Chondrocyte (in vitro differentiated cells): ENCODE data around the gene ZNF775. TPM values are rescaled to one million over a fixed set of nuclear protein-coding genes. Genes with fewer than 3 reads are reported as not detected.

Source experiments
- DNase-seq: peaks from one replicate; pipeline ENCODE4 v3.0.0; 2021; ENCODE audit warnings: mixed read lengths, low spot score
- H3K27ac Mint-ChIP-seq: one replicate; pipeline ENCODE4 v1.8.0; 2021; ENCODE audit warnings: mild to moderate bottlenecking, moderate library complexity, mixed read lengths; ENCODE audit not compliant: unreplicated experiment
- H3K27me3 Mint-ChIP-seq: 2 replicates; pipeline ENCODE4 v1.8.0; 2021; ENCODE audit warnings: low read depth, mixed read lengths
- H3K36me3 Mint-ChIP-seq: 2 replicates; pipeline ENCODE4 v1.8.0; 2021; ENCODE audit warnings: low read depth, mixed read lengths
- H3K4me1 Mint-ChIP-seq: 2 replicates; pipeline ENCODE4 v1.8.0; 2021; ENCODE audit warnings: low read depth, mild to moderate bottlenecking, mixed read lengths
- H3K4me3 Mint-ChIP-seq: one replicate; pipeline ENCODE4 v1.8.0; 2021; ENCODE audit warnings: mild to moderate bottlenecking, moderate library complexity, mixed read lengths; ENCODE audit not compliant: unreplicated experiment
- H3K9me3 Mint-ChIP-seq: 2 replicates; pipeline ENCODE4 v1.8.0; 2021; ENCODE audit warnings: low read depth, mixed read lengths
- total RNA-seq: library from RNA; stranded (reverse); gene quantifications from 3 replicates; pipeline ENCODE4 v1.2.1, GENCODE V29; 2021
- TF ChIP-seq, protein P1 (sequence below): fragments of 200-600 bp; sonication (generic); IDR thresholded peaks from 2 replicates; pipeline ENCODE4 v1.5.0; 2021; ENCODE audit warnings: antibody characterized with exemption, mild to moderate bottlenecking, moderate library complexity

The ZNF775 gene
- total RNA-seq, 1 donor from 2014 or later = 6.0 TPM

DNA sequence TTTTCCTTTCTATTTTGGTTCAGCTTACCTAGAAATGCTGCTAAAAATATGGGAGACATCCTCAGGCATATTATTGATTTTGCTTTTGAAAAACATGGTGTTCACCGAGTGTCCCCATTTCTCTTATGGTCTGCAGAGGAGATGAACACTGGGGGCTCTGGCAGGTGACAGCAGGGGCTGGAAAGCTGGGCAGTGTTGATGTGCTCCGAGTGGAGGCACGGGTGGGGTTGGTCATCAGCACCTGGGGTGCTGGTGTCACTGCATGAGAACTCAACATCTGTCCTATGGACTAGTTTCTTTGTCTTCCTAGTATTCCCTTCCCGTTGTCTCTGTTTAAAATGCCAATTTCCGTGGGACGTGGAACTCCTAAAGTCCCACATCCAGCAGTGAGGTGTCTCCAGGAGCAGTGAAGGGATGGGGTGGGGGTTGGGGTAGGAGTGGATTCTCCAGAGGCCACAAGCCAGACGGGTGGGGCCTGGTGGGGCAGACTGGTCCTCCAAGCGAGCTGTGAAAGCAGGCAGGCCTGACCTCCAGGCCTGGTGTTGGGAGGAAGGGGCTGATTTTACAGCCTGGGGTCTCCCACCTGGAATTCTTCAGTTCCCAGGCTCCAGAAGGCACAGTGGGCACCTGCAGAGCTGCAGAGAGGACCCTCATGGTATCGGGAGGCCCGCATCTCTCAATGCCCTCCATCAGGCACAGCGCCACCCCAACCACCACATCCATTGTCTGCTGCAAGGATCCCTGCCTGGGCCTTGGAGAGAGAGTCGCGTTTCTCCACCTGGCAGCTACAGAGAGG lies 24.4 kb downstream of the ZNF775 start:
- no peaks in the 10 kb centered on the region for H3K9me3 Mint-ChIP-seq
- no peak for DNase-seq
- H3K36me3 Mint-ChIP-seq = peaks cover 5% of the 10 kb centered on the region
- TF ChIP-seq, protein P1, sequence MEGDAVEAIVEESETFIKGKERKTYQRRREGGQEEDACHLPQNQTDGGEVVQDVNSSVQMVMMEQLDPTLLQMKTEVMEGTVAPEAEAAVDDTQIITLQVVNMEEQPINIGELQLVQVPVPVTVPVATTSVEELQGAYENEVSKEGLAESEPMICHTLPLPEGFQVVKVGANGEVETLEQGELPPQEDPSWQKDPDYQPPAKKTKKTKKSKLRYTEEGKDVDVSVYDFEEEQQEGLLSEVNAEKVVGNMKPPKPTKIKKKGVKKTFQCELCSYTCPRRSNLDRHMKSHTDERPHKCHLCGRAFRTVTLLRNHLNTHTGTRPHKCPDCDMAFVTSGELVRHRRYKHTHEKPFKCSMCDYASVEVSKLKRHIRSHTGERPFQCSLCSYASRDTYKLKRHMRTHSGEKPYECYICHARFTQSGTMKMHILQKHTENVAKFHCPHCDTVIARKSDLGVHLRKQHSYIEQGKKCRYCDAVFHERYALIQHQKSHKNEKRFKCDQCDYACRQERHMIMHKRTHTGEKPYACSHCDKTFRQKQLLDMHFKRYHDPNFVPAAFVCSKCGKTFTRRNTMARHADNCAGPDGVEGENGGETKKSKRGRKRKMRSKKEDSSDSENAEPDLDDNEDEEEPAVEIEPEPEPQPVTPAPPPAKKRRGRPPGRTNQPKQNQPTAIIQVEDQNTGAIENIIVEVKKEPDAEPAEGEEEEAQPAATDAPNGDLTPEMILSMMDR = no peak
- peaks cover 35% of the 10 kb centered on the region for H3K4me1 Mint-ChIP-seq
- no peak overlapping the region for H3K4me3 Mint-ChIP-seq
- H3K27me3 Mint-ChIP-seq = no peaks in the 10 kb centered on the region
- H3K27ac Mint-ChIP-seq = peak overlapping the region; percentile 71

DNA sequence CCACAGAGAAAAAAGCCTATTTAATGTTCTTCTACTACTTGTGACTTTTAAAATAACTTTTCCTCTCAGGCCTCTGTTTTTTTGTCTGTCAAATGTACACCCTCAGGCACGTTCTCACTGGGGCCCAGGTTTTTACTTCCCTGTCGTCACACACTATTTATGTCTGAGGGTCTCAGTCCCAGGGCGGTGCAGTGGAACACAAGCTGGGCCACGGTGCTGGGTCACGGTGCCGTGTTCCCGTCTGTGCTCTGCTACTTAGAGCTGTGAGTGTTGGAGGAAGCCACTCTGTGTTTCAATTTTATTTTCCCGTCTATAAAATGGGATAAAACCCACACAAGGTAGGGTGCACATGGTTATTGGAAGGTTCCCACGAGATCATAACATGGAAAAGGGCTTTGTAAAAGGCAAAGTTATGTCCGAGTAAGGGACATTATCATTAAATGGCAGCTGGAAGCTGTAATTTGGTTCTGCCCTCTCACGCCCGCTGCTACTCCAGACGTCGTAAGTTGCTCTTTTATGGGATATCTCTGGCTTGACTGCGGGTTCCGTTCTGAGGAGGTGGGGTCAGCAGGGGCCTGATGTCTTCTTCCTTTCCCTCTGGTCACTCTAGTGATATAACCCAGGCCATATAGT lies 25.2 kb downstream of the ZNF775 start:
- Mint-ChIP-seq H3K27me3 (no peaks in the 10 kb centered on the region), H3K4me1 (peaks cover 35% of the 10 kb centered on the region), H3K4me3 (peak overlapping the region; percentile 82), H3K27ac (peak overlapping the region; percentile 71), H3K36me3 (peaks cover 3% of the 10 kb centered on the region), H3K9me3 (no peaks in the 10 kb centered on the region)
- TF ChIP-seq, protein P1 = no peak
- no peak for DNase-seq

DNA sequence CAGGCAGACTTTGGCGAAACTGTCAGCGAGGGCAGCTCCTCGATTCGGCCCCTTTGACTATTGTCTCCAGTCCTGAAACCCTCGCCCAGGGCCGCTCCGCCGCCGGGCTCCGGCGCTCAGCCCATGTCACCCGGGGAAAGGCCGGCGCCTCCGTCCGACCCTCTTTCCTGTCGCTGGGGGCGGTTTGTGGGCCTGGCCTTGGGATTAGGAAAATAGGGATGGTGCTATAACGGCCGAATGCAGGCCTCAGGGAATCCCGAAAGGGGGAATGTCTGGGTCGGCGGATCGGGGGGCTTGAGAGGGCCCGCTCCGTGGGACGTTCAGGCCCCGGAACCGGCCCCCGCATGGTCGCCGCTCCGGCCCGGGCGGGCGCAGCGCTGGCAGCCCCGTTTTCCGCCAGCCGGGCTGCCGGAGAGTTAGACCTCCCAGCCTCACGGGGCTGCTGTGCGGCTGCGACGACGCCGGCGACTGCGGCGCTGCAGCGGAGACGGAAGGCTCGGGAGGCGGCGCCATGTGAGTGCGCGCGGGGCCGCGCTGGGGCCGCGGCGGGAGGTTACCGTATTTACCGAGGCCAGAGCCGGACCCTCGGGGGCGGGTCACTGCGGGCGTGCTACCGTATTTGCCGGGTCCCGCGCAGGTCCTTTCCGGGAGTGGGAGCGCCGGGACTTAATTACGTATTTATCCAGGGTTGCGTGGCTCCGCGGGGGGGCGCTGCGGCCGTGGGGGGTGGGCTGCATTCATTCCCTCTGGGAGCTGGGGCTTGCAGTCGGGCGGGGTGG lies 25.9 kb downstream of the ZNF775 start:
- TF ChIP-seq, protein P1 = peak; percentile 67
- Mint-ChIP-seq H3K36me3 (peaks cover 3% of the 10 kb centered on the region), H3K4me1 (peaks cover 35% of the 10 kb centered on the region), H3K9me3 (no peaks in the 10 kb centered on the region), H3K27me3 (no peaks in the 10 kb centered on the region), H3K4me3 (peak overlapping the region; percentile 82), H3K27ac (peak overlapping the region; percentile 81)
- DNase-seq = peak; percentile 96

DNA sequence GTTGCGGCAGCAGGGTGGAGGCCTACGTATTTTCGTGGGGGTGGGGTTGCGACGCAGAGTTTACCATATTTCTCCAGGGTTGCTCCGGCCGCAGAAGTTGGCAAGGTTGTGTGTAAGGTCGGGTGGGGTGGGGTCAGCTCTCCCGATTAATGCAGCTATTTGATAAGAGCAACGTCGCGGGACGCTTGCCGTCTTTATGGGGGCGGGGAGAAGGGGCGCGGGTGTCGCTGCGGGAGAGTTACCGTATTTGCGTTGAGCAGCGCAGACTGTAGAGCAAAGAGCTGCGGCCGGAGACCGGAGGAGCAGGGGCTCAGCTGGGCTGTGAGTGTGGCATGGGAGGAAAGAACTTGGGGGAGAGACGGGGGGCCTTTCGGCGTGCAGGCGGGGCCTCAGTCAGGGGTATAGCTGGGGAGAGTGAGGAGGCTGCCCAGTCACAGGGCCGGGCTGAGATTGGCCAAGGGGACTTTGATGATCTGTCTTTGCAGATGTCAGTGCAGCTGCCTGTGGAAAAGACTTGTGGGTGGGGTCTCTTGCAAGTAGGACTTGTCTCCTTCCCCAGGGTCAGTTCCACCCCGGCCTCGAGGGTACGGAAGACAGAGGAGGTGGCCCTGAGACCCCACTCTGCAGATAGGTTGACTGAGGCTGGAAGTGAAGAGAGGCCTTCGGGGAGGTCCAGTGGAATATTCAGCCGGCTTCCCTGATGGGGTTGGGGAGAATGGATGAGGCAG lies 26.6 kb downstream of the ZNF775 start:
- DNase-seq = peak; percentile 75
- Mint-ChIP-seq H3K27ac (peak overlapping the region; percentile 81), H3K27me3 (no peaks in the 10 kb centered on the region), H3K36me3 (peaks cover 3% of the 10 kb centered on the region), H3K9me3 (no peaks in the 10 kb centered on the region), H3K4me3 (peak overlapping the region; percentile 82), H3K4me1 (peaks cover 35% of the 10 kb centered on the region)
- TF ChIP-seq, protein P1 = no peak

DNA sequence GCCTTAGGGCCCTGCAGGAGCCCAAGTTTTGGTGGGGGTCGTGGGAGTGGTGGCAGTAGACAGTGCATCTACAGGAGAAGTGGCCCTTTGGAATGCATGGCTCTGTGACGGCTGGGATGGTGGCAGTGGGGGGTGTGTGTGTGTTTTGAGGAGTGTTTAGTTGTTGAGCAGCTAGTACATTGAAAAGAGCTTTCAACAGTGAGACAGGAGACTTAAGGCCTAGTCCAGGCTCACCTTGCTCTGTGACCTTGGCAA lies 27.1 kb downstream of the ZNF775 start:
- Mint-ChIP-seq H3K36me3 (peaks cover 3% of the 10 kb centered on the region), H3K27me3 (no peaks in the 10 kb centered on the region), H3K27ac (peak overlapping the region; percentile 81), H3K9me3 (no peaks in the 10 kb centered on the region), H3K4me3 (peak overlapping the region; percentile 82), H3K4me1 (peaks cover 35% of the 10 kb centered on the region)
- TF ChIP-seq, protein P1 = no peak
- no peak for DNase-seq
